Activated CD4-positive, alpha-beta T cell treated with anti-CD3 and anti-CD28 coated beads for 36 hours (primary cell): Measurements from ENCODE around the gene CABP4. TPM values are rescaled to one million over a fixed set of nuclear protein-coding genes. Genes with fewer than 3 reads are reported as not detected.
"Not testable (repeated sequence)": the region's sequence is repeated elsewhere in the genome, so short reads cannot be mapped to it uniquely, and the experiment has no call there.

ENCODE experiments used
- ATAC-seq: fragments of 200-7000 bp; cut with Tn5 transposase; one replicate; pipeline ENCODE4 v1.10.0; 2021; ENCODE audit warnings: mild to moderate bottlenecking, moderate library complexity
- CTCF ChIA-PET: fragments of 350-600 bp; sonication (Branson Sonifier 250); formaldehyde crosslinking; loops from one replicate; lab custom pipeline; 2021; ENCODE audit warnings: antibody characterized with exemption; lab: Charles Lee
- POLR2A ChIA-PET: fragments of 350-600 bp; sonication (Branson Sonifier 250); formaldehyde crosslinking; loops from one replicate; lab custom pipeline; 2021; ENCODE audit warnings: antibody characterized with exemption, inconsistent platforms; lab: Charles Lee
- DNase-seq: peaks from one replicate; pipeline ENCODE4 v3.0.0-alpha.2; 2020
- H3K27ac Mint-ChIP-seq: one replicate; pipeline ENCODE4 v1.8.0; 2021; ENCODE audit warnings: mixed read lengths
- H3K27me3 Mint-ChIP-seq: one replicate; pipeline ENCODE4 v1.8.0; 2021; ENCODE audit warnings: mixed read lengths
- H3K36me3 Mint-ChIP-seq: one replicate; pipeline ENCODE4 v1.8.0; 2021; ENCODE audit warnings: low read depth, mixed read lengths
- H3K4me1 Mint-ChIP-seq: one replicate; pipeline ENCODE4 v1.8.0; 2021; ENCODE audit warnings: mixed read lengths
- H3K4me3 Mint-ChIP-seq: one replicate; pipeline ENCODE4 v1.8.0; 2021; ENCODE audit warnings: mild to moderate bottlenecking, moderate library complexity, mixed read lengths
- H3K9me3 Mint-ChIP-seq: one replicate; pipeline ENCODE4 v1.8.0; 2021; ENCODE audit warnings: low read depth, mixed read lengths
- intact Hi-C, 2 experiments: fragments of 100-400 bp; cut with DNase I in 1 of 2; cut with micrococcal nuclease in 1 of 2; formaldehyde crosslinking; loops; one replicate each; pipeline versions ENCODE4 v1.14.2 to v1.15.1; 2022 to 2024; cut with DNase I, micrococcal nuclease
- total RNA-seq, 2 experiments: library from RNA; stranded (reverse); gene quantifications; one replicate each; pipeline ENCODE4 v1.2.3, GENCODE V29; 2021

The CABP4 gene
- total RNA-seq, 2 experiments from 2014 or later, result 0.37 to 0.46 TPM

GRCh38 chr11:67482827-67483798, 28.0 kb downstream of the CABP4 start, which contains the start of gene AIP:
Gene AIP (plus strand): TSS chr11:67483026. CDS start chr11:67483159, 133 bp downstream.
- H3K9me3 Mint-ChIP-seq, result peaks cover 2% of the 10 kb centered on the region
- peaks cover 43% of the 10 kb centered on the region for H3K36me3 Mint-ChIP-seq
- peak within 1 kb of the TSS; percentile 99 for H3K27ac Mint-ChIP-seq
- intact Hi-C loops, result loop anchor here (1.0 to 10.0 kb wide), 11 partner anchors 14 to 848 kb away; partner anchors contain the start of genes CDK2AP2 (in 1 of the 2), GRK2 (in 1 of the 2), POLD4 (in 1 of the 2) and PPP1CA (in 1 of the 2)
- DNase-seq, result peak; percentile 99
- H3K4me3 Mint-ChIP-seq, result peak within 1 kb of the TSS; percentile 86
- H3K4me1 Mint-ChIP-seq, result peaks cover 50% of the 10 kb centered on the region
- ChIA-PET POLR2A (no interaction called here), CTCF (interaction anchor here (0.6 to 1.2 kb wide), 5 partner anchors 10 to 127 kb away, joined by 3 to 5 read pairs (median 3); partner anchors contain the start of gene CDK2AP2)
- peak; percentile 72 for ATAC-seq
- H3K27me3 Mint-ChIP-seq, result no peaks in the 10 kb centered on the region

GRCh38 chr11:67483831-67484665, 28.9 kb downstream of the CABP4 start:
- ChIA-PET CTCF (interaction anchor here (0.6 kb wide), 2 partner anchors 38 to 84 kb away, joined by 3 read pairs; no protein-coding TSS in a partner anchor), POLR2A (interaction anchor here (0.6 to 1.5 kb wide), 3 partner anchors 15 to 1024 kb away, joined by 3 to 4 read pairs (median 3); partner anchors contain the start of gene TMEM134)
- Mint-ChIP-seq H3K27me3 (no peaks in the 10 kb centered on the region), H3K27ac (peak overlapping the region; percentile 99), H3K4me3 (peak overlapping the region; percentile 86), H3K9me3 (peaks cover 2% of the 10 kb centered on the region), H3K36me3 (peaks cover 52% of the 10 kb centered on the region), H3K4me1 (peaks cover 60% of the 10 kb centered on the region)
- DNase-seq (peak; percentile 74), ATAC-seq (peak; percentile 17)
- intact Hi-C loops, result loop anchor here (1.0 to 10.0 kb wide), 14 partner anchors 15 to 849 kb away; partner anchors contain the start of genes CDK2AP2 (in 1 of the 2), GRK2 (in 1 of the 2), PITPNM1 (in 1 of the 2) and POLD4 (in 1 of the 2)

- intact Hi-C loops, result loop anchor here (1.0 to 10.0 kb wide), 9 partner anchors 16 to 850 kb away; partner anchors contain the start of genes ANKRD13D (in 1 of the 2), GRK2 (in 1 of the 2), PITPNM1 (in 1 of the 2) and PPP1CA (in 1 of the 2)
- ATAC-seq, result peak; percentile 8
- H3K27ac Mint-ChIP-seq, result peak overlapping the region; percentile 99
- peak; percentile 89 for DNase-seq
- H3K4me1 Mint-ChIP-seq, result peaks cover 65% of the 10 kb centered on the region
- ChIA-PET POLR2A (interaction anchor here (1.5 kb wide), 1 partner anchor 16 kb away, joined by 3 read pairs; the partner anchor contains the start of gene TMEM134), CTCF (interaction anchor here (0.6 kb wide), 2 partner anchors 37 to 85 kb away, joined by 3 read pairs; no protein-coding TSS in a partner anchor)
- peak overlapping the region; percentile 86 for H3K4me3 Mint-ChIP-seq
- H3K36me3 Mint-ChIP-seq, result peaks cover 57% of the 10 kb centered on the region
- H3K9me3 Mint-ChIP-seq, result peaks cover 2% of the 10 kb centered on the region
- H3K27me3 Mint-ChIP-seq, result no peaks in the 10 kb centered on the region
These were observed 29.7 kb downstream of the CABP4 start for GRCh38 chr11:67484847-67485311.

GRCh38 chr11:67485873-67486361, 30.8 kb downstream of the CABP4 start:
- ATAC-seq (peak; percentile 11), DNase-seq (peak; percentile 87)
- not testable (repeated sequence) for H3K27me3 Mint-ChIP-seq, H3K9me3 Mint-ChIP-seq
- CTCF ChIA-PET, result interaction anchor here (0.6 to 0.7 kb wide), 2 partner anchors 71 to 134 kb away, joined by 3 to 4 read pairs; no protein-coding TSS in a partner anchor
- H3K4me3 Mint-ChIP-seq, result peak overlapping the region; percentile 86
- peaks cover 66% of the 10 kb centered on the region for H3K4me1 Mint-ChIP-seq
- peaks cover 65% of the 10 kb centered on the region for H3K36me3 Mint-ChIP-seq
- intact Hi-C loops, result loop anchor here (2.0 to 10.0 kb wide), 6 partner anchors 19 to 851 kb away; partner anchors contain the start of genes ANKRD13D (in 1 of the 2), PITPNM1 (in 1 of the 2), PPP1CA (in 1 of the 2) and PTPRCAP (in 1 of the 2)
- POLR2A ChIA-PET, result interaction anchor here (2.5 kb wide), 1 partner anchor 49 kb away, joined by 6 read pairs; the partner anchor contains the start of gene PTPRCAP
- peak overlapping the region; percentile 100 for H3K27ac Mint-ChIP-seq

GRCh38 chr11:67486481-67487195, 31.5 kb downstream of the CABP4 start:
- peak; percentile 79 for DNase-seq
- intact Hi-C loops, result loop anchor here (1.0 to 10.0 kb wide), 6 partner anchors 20 to 852 kb away; partner anchors contain the start of genes PPP1CA (in 2 of the 2), ANKRD13D (in 1 of the 2), RBM4 (in 1 of the 2) and TBC1D10C (in 1 of the 2)
- Mint-ChIP-seq H3K9me3 (peaks cover 2% of the 10 kb centered on the region), H3K36me3 (peaks cover 68% of the 10 kb centered on the region), H3K27me3 (no peaks in the 10 kb centered on the region), H3K27ac (peak overlapping the region; percentile 100), H3K4me1 (peaks cover 68% of the 10 kb centered on the region), H3K4me3 (peak overlapping the region; percentile 86)
- ATAC-seq, result no peak
- ChIA-PET POLR2A (interaction anchor here (2.5 kb wide), 1 partner anchor 49 kb away, joined by 6 read pairs; the partner anchor contains the start of gene PTPRCAP), CTCF (interaction anchor here (0.6 to 1.9 kb wide), 4 partner anchors 19 to 135 kb away, joined by 3 to 11 read pairs (median 4); partner anchors contain the start of gene PPP1CA)

- intact Hi-C loops, result loop anchor here (5.0 to 10.0 kb wide), 4 partner anchors 87 to 855 kb away; partner anchors contain the start of genes ANKRD13D (in 1 of the 2), PPP1CA (in 1 of the 2), RBM4 (in 1 of the 2) and TBC1D10C (in 1 of the 2)
- Mint-ChIP-seq H3K27ac (peak overlapping the region; percentile 100), H3K27me3 (no peaks in the 10 kb centered on the region), H3K9me3 (peaks cover 2% of the 10 kb centered on the region), H3K4me1 (peaks cover 55% of the 10 kb centered on the region), H3K36me3 (peaks cover 59% of the 10 kb centered on the region), H3K4me3 (peak overlapping the region; percentile 86)
- CTCF ChIA-PET, result interaction anchor here (0.9 kb wide), 1 partner anchor 80 kb away, joined by 3 read pairs; no protein-coding TSS in a partner anchor
- no peak for DNase-seq
- POLR2A ChIA-PET, result no interaction called here
- ATAC-seq, result no peak
These were observed 34.2 kb downstream of the CABP4 start for GRCh38 chr11:67489203-67489884.

- peaks cover 48% of the 10 kb centered on the region for H3K4me1 Mint-ChIP-seq
- no peak overlapping the region for H3K4me3 Mint-ChIP-seq
- DNase-seq (no peak), ATAC-seq (no peak)
- intact Hi-C loops, result loop anchor here (5.0 to 10.0 kb wide), 4 partner anchors 88 to 855 kb away; partner anchors contain the start of genes ANKRD13D (in 1 of the 2), PPP1CA (in 1 of the 2), RBM4 (in 1 of the 2) and TBC1D10C (in 1 of the 2)
- peak overlapping the region; percentile 88 for H3K27ac Mint-ChIP-seq
- peaks cover 2% of the 10 kb centered on the region for H3K9me3 Mint-ChIP-seq
- POLR2A ChIA-PET, result interaction anchor here (0.6 kb wide), 1 partner anchor 1220 kb away, joined by 4 read pairs; no protein-coding TSS in a partner anchor
- CTCF ChIA-PET, result interaction anchor here (0.9 kb wide), 1 partner anchor 81 kb away, joined by 3 read pairs; no protein-coding TSS in a partner anchor
- H3K36me3 Mint-ChIP-seq, result peaks cover 51% of the 10 kb centered on the region
- no peaks in the 10 kb centered on the region for H3K27me3 Mint-ChIP-seq
These were observed 35.0 kb downstream of the CABP4 start for GRCh38 chr11:67489885-67490726.

- Mint-ChIP-seq H3K4me3 (no peak overlapping the region), H3K27ac (peak overlapping the region; percentile 76), H3K9me3 (peaks cover 2% of the 10 kb centered on the region), H3K36me3 (peaks cover 49% of the 10 kb centered on the region), H3K27me3 (no peaks in the 10 kb centered on the region), H3K4me1 (peaks cover 42% of the 10 kb centered on the region)
- ChIA-PET CTCF (no interaction called here), POLR2A (interaction anchor here (0.6 kb wide), 1 partner anchor 1221 kb away, joined by 4 read pairs; no protein-coding TSS in a partner anchor)
- intact Hi-C loops, result no loop called here
- no peak for DNase-seq
- ATAC-seq, result no peak
These were observed 35.5 kb downstream of the CABP4 start for GRCh38 chr11:67490727-67491065.
